Measurements from ENCODE around the gene GPX3.

GPX3 gene

DNA sequence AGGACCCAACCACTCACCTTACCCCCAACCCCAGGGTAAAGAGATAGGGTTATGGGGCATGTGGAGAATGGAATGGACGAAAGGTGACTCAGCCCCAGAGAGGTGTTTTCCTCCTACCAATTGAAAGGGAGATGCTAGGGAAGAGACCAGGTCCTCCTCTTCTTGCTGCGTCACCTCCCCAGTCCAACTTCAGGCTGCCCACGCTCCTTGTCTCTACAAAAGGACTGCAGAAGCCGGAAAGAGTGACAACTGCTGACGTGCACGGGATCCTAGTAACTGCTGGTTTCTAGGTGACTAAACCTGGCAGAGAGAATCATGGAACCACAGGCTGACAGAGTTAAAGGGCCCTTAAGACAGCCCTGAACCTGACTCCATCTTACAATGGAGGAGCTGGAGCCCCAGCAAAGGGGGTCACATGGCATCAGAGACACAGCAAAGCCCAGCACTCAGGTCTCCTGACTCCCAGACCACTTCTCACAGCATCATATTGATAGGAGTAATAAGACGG lies 2.2 kb downstream of the GPX3 start:
- H3K27me3 ChIP-seq (replicated peaks) = no peaks in the 10 kb centered on the region
- no peak overlapping the region for H3K27ac ChIP-seq
- no peaks in the 10 kb centered on the region for H3K36me3 ChIP-seq (replicated peaks)
- in situ Hi-C loops (cut with HindIII; ENCODE audit: low pct_ligation_motif_present, low sequenced_read_pairs) = no loop called here
- TF ChIP-seq, protein P1, sequence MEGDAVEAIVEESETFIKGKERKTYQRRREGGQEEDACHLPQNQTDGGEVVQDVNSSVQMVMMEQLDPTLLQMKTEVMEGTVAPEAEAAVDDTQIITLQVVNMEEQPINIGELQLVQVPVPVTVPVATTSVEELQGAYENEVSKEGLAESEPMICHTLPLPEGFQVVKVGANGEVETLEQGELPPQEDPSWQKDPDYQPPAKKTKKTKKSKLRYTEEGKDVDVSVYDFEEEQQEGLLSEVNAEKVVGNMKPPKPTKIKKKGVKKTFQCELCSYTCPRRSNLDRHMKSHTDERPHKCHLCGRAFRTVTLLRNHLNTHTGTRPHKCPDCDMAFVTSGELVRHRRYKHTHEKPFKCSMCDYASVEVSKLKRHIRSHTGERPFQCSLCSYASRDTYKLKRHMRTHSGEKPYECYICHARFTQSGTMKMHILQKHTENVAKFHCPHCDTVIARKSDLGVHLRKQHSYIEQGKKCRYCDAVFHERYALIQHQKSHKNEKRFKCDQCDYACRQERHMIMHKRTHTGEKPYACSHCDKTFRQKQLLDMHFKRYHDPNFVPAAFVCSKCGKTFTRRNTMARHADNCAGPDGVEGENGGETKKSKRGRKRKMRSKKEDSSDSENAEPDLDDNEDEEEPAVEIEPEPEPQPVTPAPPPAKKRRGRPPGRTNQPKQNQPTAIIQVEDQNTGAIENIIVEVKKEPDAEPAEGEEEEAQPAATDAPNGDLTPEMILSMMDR (IDR thresholded peaks at IDR 0.05; ENCODE audit: low read depth, low read length, missing control alignments) = no peak
- H3K4me3 ChIP-seq (ENCODE audit: low read depth, low read length) = no peak overlapping the region
- DNase-seq = no peak

DNA sequence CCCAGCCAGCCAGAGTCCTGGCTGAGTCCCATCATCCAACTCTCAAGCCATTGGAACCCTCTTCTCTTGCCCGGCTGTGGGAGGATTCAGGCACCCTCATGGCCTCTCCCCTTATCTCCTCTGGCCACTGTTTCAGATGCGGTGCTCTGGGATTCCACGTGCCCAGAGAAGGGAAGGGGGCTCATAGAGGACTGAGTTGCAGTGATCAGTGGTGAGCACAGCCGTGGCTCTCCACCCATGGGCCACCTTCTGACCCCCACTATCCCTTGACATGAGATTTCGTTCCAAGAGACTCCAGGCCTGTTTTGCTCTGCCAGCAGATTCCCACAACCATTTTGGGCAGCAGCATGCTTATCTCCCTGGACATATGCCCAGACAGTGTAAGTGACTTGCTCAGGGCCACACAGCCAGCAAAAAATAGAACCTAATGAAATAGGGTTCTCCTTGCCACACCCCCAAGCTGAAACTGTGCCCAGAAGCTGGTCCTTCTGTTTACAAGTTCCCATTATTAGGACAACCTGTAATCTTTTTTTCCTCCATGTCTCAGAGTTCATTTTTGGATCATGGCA lies 2.7 kb downstream of the GPX3 start:
- TF ChIP-seq, protein P1 (IDR thresholded peaks at IDR 0.05; ENCODE audit: low read depth, low read length, missing control alignments) = no peak

DNA sequence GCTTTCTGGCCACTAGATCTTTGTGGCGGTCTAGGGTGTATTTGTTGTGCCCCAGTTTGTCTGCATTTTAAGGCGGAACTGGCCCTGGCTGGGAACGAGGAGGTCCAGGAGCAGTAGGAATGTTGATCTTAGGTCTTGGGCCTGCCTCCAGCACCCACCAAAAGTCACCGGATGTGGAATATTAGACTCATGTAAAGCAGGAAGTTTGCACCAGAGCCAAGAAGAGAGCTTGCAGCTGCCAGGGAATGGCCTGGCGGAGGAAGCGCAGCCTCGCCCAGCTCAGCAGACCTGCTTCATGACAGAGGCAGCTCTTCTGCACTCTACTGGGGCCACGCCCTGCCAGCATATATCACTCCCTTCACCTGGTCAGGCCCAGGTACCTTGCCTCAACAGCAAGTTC lies 3.3 kb downstream of the GPX3 start:
- TF ChIP-seq, protein P1 (IDR thresholded peaks at IDR 0.05; ENCODE audit: low read depth, low read length, missing control alignments) = no peak
- DNase-seq = no peak
- in situ Hi-C loops (cut with HindIII; ENCODE audit: low pct_ligation_motif_present, low sequenced_read_pairs) = no loop called here
- H3K36me3 ChIP-seq (replicated peaks) = peaks cover 1% of the 10 kb centered on the region
- no peaks in the 10 kb centered on the region for H3K27me3 ChIP-seq (replicated peaks)
- H3K27ac ChIP-seq = no peak overlapping the region
- no peak overlapping the region for H3K4me3 ChIP-seq (ENCODE audit: low read depth, low read length)

More for the DNA sequence above, 2.7 kb downstream of the GPX3 start:
- Histone ChIP-seq H3K36me3 (replicated peaks) (no peaks in the 10 kb centered on the region), H3K4me3 (ENCODE audit: low read depth, low read length) (no peak overlapping the region), H3K27ac (no peak overlapping the region), H3K27me3 (replicated peaks) (no peaks in the 10 kb centered on the region)
- in situ Hi-C loops (cut with HindIII; ENCODE audit: low pct_ligation_motif_present, low sequenced_read_pairs) = no loop called here
- peak; percentile 35 for DNase-seq

DNA sequence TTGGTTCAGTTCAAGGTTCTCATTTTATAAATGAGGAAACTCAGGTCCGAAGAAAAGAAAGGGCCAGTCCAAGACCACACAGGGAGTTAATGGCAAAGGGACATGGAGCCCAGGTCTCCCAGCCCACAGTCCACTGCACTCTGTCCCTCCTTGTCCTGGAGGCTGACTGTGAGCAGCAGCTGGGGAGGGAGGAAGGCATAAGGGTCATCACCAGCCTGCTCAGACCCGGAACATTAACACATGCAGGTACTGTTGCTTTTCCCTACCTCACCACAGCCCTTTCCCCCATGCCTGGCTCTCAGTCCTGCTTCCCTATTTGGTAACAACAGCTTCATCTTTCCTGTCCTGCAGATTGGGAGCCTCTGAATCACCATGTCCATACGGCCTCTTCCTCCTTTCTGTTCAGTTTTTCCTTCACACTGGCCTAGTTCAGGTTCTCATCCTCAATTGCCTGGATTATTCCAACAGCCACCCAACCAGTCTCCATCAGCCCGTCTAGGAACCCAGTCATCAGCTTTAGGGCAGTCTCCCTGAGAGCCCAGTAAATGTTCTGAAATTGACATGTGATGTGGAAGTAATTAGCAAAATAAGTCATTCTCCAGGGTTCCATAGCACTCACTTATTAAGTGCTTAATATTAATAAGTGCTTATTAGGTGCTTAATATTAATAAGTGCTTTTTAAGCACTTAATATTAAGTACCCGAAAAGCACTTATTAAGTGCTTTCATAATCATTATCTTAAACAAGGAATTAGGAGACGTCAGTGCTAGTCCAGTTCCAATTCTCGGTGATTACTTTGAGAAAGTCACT lies 4.3 kb downstream of the GPX3 start:
- Histone ChIP-seq H3K27me3 (replicated peaks) (no peaks in the 10 kb centered on the region), H3K4me3 (ENCODE audit: low read depth, low read length) (no peak overlapping the region), H3K27ac (no peak overlapping the region), H3K36me3 (replicated peaks) (peaks cover 11% of the 10 kb centered on the region)
- in situ Hi-C loops (cut with HindIII; ENCODE audit: low pct_ligation_motif_present, low sequenced_read_pairs) = no loop called here
- DNase-seq = no peak
- TF ChIP-seq, protein P1 (IDR thresholded peaks at IDR 0.05; ENCODE audit: low read depth, low read length, missing control alignments) = no peak

DNA sequence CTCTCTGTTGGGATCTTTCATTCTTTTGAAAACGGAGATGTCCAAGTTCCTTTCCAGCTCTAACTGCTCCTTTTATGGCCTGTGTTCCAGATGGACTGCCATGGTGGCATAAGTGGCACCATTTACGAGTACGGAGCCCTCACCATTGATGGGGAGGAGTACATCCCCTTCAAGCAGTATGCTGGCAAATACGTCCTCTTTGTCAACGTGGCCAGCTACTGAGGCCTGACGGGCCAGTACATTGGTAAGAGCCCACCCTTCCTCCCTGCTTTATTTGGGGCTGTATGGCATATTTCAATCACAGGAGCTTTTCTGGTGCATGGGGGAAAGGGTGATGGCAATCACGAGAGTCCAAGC lies 4.8 kb downstream of the GPX3 start:
- in situ Hi-C loops (cut with HindIII; ENCODE audit: low pct_ligation_motif_present, low sequenced_read_pairs) = no loop called here
- peaks cover 17% of the 10 kb centered on the region for H3K36me3 ChIP-seq (replicated peaks)

More for the DNA sequence above, 4.8 kb downstream of the GPX3 start:
- no peaks in the 10 kb centered on the region for H3K27me3 ChIP-seq (replicated peaks)
- no peak overlapping the region for H3K4me3 ChIP-seq (ENCODE audit: low read depth, low read length)
- no peak for DNase-seq
- TF ChIP-seq, protein P1 (IDR thresholded peaks at IDR 0.05; ENCODE audit: low read depth, low read length, missing control alignments) = no peak
- no peak overlapping the region for H3K27ac ChIP-seq

Data from brain microvascular endothelial cell (primary cell).